ENCODE measurements around the gene ECT2.

Gene ECT2

DNA sequence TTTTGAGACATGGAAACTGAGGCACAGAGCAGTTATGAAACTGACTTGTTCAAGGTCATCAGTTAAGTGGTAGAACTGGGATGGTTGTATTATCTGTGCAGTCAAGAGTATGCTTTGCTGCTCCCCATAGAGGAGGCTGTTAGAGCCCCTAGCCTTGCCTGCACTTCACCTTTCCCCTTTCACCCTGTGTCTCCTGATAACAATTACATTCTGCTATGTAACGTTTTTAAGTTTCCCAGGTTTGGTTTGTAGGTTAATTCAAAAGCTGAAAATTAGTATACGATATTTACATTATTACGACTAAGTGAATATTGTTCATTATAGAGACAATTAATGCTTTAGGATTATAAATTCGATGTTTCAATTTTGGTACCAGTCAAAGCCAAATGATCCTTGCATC lies 89.9 kb downstream of the ECT2 start:
- ATAC-seq (ENCODE audit: low read depth) = no peak
- H3K4me3 ChIP-seq (ENCODE audit: severe bottlenecking) = no peak overlapping the region
- H3K27me3 ChIP-seq (ENCODE audit: insufficient read depth, poor library complexity, severe bottlenecking) = peaks cover 22% of the 10 kb centered on the region
- TF ChIP-seq, protein P1, sequence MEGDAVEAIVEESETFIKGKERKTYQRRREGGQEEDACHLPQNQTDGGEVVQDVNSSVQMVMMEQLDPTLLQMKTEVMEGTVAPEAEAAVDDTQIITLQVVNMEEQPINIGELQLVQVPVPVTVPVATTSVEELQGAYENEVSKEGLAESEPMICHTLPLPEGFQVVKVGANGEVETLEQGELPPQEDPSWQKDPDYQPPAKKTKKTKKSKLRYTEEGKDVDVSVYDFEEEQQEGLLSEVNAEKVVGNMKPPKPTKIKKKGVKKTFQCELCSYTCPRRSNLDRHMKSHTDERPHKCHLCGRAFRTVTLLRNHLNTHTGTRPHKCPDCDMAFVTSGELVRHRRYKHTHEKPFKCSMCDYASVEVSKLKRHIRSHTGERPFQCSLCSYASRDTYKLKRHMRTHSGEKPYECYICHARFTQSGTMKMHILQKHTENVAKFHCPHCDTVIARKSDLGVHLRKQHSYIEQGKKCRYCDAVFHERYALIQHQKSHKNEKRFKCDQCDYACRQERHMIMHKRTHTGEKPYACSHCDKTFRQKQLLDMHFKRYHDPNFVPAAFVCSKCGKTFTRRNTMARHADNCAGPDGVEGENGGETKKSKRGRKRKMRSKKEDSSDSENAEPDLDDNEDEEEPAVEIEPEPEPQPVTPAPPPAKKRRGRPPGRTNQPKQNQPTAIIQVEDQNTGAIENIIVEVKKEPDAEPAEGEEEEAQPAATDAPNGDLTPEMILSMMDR (IDR thresholded peaks at IDR 0.05; ENCODE audit: poor library complexity, severe bottlenecking) = no peak
- H3K9me3 ChIP-seq (ENCODE audit: severe bottlenecking) = no peaks in the 10 kb centered on the region
- no peaks in the 10 kb centered on the region for H3K36me3 ChIP-seq (ENCODE audit: low read depth)
- no peaks in the 10 kb centered on the region for H3K4me1 ChIP-seq (ENCODE audit: insufficient read depth, poor library complexity, severe bottlenecking)
- DNase-seq (ENCODE audit: low spot score) = no peak
- no peak overlapping the region for H3K27ac ChIP-seq (ENCODE audit: poor library complexity, severe bottlenecking)

DNA sequence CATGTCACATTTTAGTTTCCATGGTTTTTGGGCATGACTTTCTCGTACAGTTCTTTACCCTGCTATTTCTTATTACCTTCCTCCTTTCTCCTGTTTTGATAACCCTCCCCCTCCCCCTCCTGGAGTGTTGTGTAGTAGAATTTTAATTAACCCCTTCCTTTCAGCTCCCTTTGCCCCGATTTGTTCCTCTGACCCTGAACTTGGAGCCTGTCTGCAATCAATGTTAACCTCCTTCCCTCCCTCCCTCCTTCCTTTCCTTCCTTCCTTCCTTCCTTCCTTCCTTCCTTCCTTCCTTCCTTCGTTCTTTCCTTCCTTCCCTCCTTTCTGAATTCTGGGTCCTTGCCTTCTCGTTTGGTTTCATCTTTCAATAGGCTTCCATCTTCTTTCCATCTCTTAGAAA lies 90.4 kb downstream of the ECT2 start:
- no peaks in the 10 kb centered on the region for H3K9me3 ChIP-seq (ENCODE audit: severe bottlenecking)
- H3K27me3 ChIP-seq (ENCODE audit: insufficient read depth, poor library complexity, severe bottlenecking) = peaks cover 22% of the 10 kb centered on the region
- no peak for ATAC-seq (ENCODE audit: low read depth)

DNA sequence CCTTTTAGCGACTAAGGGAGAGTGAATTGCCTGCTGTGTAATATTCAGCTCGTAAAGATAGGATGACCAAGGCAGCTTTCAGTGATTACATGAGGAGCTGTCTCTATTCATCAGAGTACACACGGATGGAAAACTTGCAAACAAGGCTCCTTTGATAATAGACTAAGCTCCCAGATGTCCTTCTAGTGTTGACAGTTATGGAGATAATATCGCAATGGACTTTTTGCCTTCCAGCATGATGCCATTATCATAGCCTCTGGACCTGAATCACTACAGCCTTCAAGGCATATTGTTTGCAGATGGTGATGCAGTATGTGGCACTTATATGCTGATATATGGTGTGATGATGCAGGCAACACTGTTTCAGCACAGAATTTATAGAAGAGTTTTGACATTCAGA lies 93.9 kb downstream of the ECT2 start:
- TF ChIP-seq, protein P1 (IDR thresholded peaks at IDR 0.05; ENCODE audit: poor library complexity, severe bottlenecking) = no peak
- Histone ChIP-seq H3K4me1 (ENCODE audit: insufficient read depth, poor library complexity, severe bottlenecking) (peaks cover 7% of the 10 kb centered on the region), H3K36me3 (ENCODE audit: low read depth) (no peaks in the 10 kb centered on the region), H3K9me3 (ENCODE audit: severe bottlenecking) (no peaks in the 10 kb centered on the region), H3K4me3 (ENCODE audit: severe bottlenecking) (no peak overlapping the region), H3K27me3 (ENCODE audit: insufficient read depth, poor library complexity, severe bottlenecking) (peaks cover 16% of the 10 kb centered on the region), H3K27ac (ENCODE audit: poor library complexity, severe bottlenecking) (no peak overlapping the region)
- no peak for ATAC-seq (ENCODE audit: low read depth)
- DNase-seq (ENCODE audit: low spot score) = no peak

More for the DNA sequence above, 90.4 kb downstream of the ECT2 start:
- no peak for DNase-seq (ENCODE audit: low spot score)
- Histone ChIP-seq H3K27ac (ENCODE audit: poor library complexity, severe bottlenecking) (no peak overlapping the region), H3K4me3 (ENCODE audit: severe bottlenecking) (no peak overlapping the region), H3K36me3 (ENCODE audit: low read depth) (no peaks in the 10 kb centered on the region), H3K4me1 (ENCODE audit: insufficient read depth, poor library complexity, severe bottlenecking) (no peaks in the 10 kb centered on the region)
- TF ChIP-seq, protein P1 (IDR thresholded peaks at IDR 0.05; ENCODE audit: poor library complexity, severe bottlenecking) = no peak

DNA sequence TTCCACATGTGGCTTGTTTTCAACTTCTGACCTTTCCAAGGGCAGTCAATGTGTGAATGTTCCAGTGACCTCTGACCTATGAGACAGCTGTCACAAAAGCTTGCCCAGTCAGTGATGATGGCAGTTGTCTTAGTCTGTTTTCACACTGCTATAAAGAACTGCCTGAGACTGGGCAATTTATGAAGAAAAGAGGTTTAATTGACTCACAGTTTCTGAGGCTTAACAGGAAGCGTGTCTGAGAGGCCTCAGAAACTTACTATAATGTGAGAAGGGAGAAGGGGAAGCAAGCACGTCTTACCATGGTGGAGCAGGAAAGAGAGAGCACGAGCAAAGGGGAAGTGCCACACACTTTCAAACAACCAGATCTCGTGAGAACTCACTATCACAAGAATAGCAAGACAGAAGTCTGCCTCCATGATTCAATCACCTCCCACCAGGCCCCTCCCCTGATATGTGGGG lies 95.6 kb downstream of the ECT2 start:
- Histone ChIP-seq H3K4me3 (ENCODE audit: severe bottlenecking) (no peak overlapping the region), H3K36me3 (ENCODE audit: low read depth) (no peaks in the 10 kb centered on the region), H3K27ac (ENCODE audit: poor library complexity, severe bottlenecking) (no peak overlapping the region), H3K9me3 (ENCODE audit: severe bottlenecking) (peaks cover 2% of the 10 kb centered on the region), H3K4me1 (ENCODE audit: insufficient read depth, poor library complexity, severe bottlenecking) (peaks cover 8% of the 10 kb centered on the region), H3K27me3 (ENCODE audit: insufficient read depth, poor library complexity, severe bottlenecking) (peaks cover under 1% of the 10 kb centered on the region)
- ATAC-seq (ENCODE audit: low read depth) = no peak
- DNase-seq (ENCODE audit: low spot score) = no peak
- TF ChIP-seq, protein P1 (IDR thresholded peaks at IDR 0.05; ENCODE audit: poor library complexity, severe bottlenecking) = no peak

DNA sequence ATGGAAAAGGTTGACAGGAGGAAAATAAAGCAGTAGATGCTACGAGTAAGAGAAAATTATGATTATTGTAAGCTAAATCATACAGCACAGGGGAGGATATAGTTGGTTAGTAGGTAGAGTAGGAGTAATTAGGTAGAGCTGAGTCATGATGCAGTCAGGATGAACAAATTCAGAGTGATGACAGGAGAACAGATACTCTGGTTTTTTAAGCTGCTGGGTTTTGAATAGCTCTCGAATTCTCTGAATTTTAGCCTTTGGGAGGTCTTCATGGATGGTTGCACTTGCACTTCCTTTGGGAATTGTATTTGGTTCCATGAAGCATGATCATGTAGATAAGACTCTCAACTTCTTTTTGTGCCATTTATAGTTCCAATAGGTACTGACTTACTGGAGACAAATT lies 96.2 kb downstream of the ECT2 start:
- Histone ChIP-seq H3K4me1 (ENCODE audit: insufficient read depth, poor library complexity, severe bottlenecking) (peaks cover 8% of the 10 kb centered on the region), H3K27me3 (ENCODE audit: insufficient read depth, poor library complexity, severe bottlenecking) (no peaks in the 10 kb centered on the region), H3K27ac (ENCODE audit: poor library complexity, severe bottlenecking) (no peak overlapping the region), H3K36me3 (ENCODE audit: low read depth) (no peaks in the 10 kb centered on the region), H3K4me3 (ENCODE audit: severe bottlenecking) (no peak overlapping the region), H3K9me3 (ENCODE audit: severe bottlenecking) (peaks cover 2% of the 10 kb centered on the region)
- TF ChIP-seq, protein P1 (IDR thresholded peaks at IDR 0.05; ENCODE audit: poor library complexity, severe bottlenecking) = no peak
- no peak for DNase-seq (ENCODE audit: low spot score)
- peak; percentile 66 for ATAC-seq (ENCODE audit: low read depth)

Measured in RWPE2 (cell line).